GM10266 (cell line): ENCODE results near the gene PI4KA.
"Not testable (repeated sequence)": the region's sequence is repeated elsewhere in the genome, so short reads cannot be mapped to it uniquely, and the experiment has no call there.

ENCODE experiments used
- DNase-seq: peaks from one replicate; pipeline ENCODE4 v3.0.0; 2012; ENCODE audit errors: extremely low spot score
- TF ChIP-seq, protein P1 (sequence below): IDR thresholded peaks from 2 replicates; pipeline ENCODE4 v1.5.1; 2012; ENCODE audit warnings: mild to moderate bottlenecking, low read depth; ENCODE audit not compliant: control insufficient read depth, insufficient read depth; ENCODE audit errors: missing control alignments

PI4KA gene

DNA sequence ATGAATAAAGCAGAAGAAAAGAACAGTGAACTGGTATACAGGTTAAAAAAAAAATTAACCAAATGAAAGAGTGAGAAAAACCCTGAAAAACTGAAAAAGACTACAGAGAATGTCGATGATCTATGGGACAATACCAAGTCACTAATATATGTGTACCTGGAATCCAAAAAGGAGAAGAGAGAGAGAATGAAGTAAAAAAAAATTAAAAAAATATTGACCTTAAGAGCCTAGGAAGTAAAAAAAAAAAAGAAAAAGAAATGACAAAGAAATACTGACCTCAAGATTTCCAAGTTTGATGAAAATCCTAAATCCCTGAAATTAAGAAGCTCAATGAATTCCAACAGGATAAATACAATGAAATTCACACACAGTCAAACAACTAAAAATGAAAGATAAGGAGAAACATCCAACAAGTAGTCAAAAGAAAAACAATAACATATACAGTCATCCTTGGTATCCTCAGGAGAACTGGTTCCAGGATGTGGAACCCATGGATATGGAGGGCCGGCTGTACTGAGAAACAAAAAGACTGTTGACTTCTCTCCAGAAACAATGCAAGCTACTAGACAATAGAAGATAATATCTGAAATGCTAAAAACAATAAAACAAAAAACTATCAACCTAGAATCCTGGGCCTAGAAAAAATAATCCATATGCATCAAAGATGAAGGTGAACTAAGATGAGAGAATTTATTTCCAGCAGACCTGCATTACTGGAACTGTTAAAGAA, 118.2 kb downstream of the PI4KA start:
- DNase-seq = no peak
- TF ChIP-seq, protein P1, sequence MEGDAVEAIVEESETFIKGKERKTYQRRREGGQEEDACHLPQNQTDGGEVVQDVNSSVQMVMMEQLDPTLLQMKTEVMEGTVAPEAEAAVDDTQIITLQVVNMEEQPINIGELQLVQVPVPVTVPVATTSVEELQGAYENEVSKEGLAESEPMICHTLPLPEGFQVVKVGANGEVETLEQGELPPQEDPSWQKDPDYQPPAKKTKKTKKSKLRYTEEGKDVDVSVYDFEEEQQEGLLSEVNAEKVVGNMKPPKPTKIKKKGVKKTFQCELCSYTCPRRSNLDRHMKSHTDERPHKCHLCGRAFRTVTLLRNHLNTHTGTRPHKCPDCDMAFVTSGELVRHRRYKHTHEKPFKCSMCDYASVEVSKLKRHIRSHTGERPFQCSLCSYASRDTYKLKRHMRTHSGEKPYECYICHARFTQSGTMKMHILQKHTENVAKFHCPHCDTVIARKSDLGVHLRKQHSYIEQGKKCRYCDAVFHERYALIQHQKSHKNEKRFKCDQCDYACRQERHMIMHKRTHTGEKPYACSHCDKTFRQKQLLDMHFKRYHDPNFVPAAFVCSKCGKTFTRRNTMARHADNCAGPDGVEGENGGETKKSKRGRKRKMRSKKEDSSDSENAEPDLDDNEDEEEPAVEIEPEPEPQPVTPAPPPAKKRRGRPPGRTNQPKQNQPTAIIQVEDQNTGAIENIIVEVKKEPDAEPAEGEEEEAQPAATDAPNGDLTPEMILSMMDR = no peak

DNA sequence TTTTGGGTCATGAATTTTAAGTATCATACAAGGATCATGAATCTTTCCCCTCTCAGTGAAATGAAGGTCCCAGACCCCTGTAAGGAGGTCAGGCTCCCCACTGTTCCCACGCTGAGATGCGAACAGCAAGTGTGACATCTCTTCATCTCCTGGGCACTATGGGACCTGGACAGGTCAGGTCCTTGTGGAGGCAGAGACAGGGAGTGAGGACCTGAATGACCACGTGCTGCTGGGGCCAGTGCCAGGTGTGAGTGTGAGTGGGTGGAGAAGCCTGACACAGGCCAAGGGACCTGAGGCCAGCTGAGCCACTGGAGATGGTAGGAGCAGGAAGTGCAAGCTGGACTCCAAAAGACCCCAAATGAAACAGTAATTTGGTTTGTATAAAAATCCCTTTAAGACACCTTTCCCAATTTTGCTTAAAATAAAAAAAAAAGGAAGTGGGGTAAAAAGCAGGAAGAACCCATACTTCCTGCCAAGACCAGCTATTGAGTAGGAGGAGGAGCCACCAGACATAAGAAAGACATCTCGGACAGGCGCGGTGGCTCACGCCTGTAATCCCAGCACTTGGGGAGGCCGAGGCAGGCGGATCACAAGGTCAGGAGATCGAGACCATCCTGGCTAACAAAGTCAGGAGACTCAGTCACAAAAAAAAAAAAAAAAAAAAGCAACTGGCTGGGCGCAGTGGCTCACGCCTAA, 120.1 kb downstream of the PI4KA start:
- DNase-seq = no peak
- TF ChIP-seq, protein P1 = no peak

DNA sequence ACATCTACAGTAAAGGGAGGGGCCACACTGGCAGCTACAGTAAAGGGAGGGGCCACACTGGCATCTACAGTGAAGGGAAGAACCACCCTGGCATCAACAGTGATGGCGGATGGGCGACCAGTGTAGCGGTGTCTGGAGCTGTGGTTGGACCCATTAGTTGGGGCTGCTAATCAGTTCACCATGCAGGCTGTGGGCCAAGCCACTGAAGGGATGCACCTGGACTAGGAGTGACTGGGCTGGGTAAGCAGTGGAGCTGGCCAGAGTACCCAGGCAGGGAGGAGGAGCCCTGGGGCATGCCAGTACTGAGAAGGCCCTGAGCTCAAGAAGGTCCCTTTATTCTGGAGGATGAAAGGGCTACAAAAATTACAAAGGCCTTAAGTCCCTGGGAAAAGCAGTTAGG, 121.7 kb downstream of the PI4KA start:
- DNase-seq = not testable (repeated sequence)

DNA sequence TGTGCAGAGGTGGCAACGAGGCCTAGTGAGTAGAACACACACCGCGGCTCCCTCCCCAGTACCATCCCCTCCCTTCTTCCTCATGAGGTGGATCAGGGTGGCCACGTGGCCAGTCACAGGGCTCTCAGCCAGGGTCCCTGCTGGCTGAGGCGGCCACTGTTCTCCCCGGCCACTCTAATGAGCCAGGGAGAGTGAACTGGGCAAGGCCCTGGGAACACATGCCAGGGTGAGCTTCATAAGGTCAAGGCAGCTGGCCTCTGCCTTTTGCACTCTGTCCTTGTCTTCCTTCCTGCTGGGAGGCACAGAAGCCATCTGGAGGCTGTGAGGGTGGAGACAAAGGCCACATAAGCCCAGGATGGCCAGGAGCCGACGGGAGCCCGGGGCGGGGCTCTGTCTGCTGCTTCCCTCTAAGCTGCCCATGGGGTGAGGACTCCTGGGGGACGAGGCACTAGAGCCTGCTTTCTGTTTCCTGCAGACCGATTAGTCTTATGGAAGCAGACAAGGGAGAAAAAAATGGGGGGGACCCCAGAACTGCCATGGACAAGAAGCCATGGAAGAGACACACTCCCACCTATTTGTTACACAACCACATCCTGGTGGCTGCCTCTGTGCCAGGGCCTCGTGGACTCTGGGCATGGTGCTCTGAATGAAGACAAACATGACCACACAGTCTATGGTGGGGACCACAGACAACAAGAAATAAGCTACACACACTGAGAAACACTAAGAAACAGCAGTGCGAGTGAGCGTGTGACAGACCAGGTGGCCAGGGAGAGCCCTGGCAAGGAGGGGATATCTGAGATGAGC, 123.1 kb downstream of the PI4KA start:
- DNase-seq = not testable (repeated sequence)

DNA sequence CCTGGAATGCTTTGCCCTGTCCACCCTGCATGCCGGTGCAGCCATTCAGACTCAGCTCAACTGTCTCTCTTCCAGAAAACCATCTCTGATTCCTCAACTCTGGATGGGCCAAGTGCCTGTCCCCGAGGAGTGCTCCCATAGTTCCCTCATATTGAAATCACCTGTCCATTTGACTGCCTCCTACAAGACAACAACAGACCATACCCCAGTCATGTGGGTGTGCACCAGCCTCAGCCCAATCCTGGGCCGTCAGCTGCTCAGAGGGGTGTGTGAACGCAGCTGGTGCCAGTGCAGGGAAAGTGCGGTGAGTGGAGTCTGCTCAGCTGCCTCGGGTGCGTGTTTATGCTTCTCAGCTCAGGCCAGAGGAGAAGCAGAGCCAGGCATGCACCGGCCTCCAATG, 126.2 kb downstream of the PI4KA start:
- DNase-seq = not testable (repeated sequence)

DNA sequence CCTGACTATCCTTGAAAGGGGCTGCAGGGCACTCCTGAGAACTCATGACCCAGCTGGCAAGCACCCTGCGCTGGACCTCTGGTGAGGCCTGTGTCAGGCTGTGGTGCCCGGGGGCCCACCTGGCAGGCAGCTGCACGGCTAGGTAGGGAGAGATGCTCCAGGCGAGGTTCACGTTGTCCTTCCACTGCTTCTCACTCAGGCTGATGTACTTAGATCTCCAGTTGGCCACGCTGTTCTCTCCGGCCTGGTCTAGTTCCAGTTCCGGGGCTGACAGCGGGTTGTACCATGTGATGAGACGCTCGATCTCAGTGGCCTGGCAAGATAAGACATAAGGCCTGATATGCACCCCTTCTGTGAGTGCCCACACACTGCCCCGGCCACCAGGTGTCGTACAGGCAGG, 129.4 kb downstream of the PI4KA start:
- TF ChIP-seq, protein P1 = no peak
- DNase-seq = no peak

DNA sequence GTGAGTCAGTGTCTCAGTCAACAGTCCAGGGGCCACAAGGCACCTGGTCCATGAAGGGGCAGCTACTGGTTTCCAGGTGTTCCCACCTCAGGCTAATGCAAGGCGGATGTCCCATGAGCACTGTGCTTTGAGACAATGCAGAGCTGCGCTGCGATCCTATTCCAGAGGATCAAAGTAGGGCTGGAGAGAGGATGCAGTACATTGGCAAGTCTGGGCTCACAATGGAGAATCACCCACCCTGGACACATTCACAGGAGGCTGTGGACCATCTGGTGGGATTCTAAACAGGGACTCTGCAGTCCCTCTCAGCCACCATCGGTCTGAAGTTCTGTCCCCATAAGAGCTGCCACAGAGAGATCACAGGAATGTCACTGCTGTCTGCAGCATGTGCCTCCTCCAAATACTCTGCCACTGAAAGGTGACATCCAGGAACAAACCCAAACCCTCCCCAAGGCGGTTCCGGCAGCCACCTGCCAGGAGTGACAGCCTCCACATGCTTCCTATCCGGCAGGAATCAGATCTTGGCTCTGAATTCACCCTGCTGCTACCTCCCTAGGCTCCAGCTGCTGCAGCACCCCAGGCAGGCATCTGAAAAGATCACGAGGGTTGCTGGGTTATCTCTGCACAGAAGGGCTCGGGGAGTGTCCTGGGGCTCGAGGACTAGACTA, 130.0 kb downstream of the PI4KA start:
- TF ChIP-seq, protein P1 = no peak
- DNase-seq = no peak

DNA sequence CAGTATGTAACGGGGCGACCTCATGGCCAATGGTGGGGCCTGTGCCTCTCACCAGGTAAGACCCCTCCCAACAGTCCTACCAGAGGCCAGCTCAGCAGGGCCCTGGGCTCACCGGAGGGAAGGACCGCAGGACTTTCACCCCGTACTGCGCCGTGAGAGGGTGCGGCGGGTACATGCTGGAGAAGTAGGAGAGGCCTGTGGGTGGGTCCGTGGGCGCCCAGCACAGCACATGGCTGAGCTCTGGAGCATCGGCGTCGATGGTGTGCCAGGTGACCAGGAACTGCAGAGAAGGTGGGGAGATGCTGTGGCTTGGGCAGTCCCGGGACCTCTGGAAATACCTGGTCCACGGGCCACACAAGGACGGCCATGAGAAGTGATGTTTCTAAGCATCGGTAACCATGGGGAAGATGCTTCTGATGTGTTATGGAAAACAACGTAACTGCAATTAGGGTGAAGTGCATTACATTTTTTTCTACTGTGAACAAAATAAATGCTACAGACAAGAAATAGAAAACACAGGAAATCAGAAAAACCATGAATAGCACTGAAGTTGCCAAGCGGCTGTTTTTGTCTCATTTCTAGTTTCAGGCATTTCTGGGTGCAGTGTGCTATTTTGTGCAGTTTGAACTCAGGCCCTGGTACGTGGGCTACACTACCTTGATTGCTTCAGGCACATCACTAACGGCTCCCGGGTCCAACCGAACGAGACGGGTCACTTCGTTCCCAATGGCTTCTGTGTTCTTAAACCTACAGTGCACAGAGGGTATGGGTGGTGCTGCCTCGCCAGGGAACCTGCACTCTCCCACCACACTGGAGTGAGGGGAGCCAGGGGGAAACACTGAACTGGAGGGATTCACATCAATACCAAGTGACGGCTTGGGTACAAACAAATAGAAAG, 131.2 kb downstream of the PI4KA start:
- TF ChIP-seq, protein P1 = no peak
- no peak for DNase-seq
